ENCODE data around the gene CRLF2.

- TF ChIP-seq CTCF (IDR thresholded peaks at IDR 0.05) (no peak), POLR2A (IDR thresholded peaks at IDR 0.05) (no peak)
Observed at GRCh38 chrX:1190596-1191145, 21.8 kb downstream of the CRLF2 start.

Measured in esophagus squamous epithelium (tissue), 4 donors.